IMR-90 (cell line): ENCODE data around the gene GABBR2. TPM values are rescaled to one million over a fixed set of nuclear protein-coding genes. Genes with fewer than 3 reads are reported as not detected.

Experiments
- ATAC-seq: fragments of 200-7000 bp; cut with Tn5 transposase; 2 replicates; pipeline ENCODE4 v1.9.1; 2020; ENCODE audit warnings: low read depth, mild to moderate bottlenecking, moderate library complexity
- BruUV-seq: library from RNA; stranded (reverse); fragments of 400-500 nt; replicated peaks from 2 replicates; lab custom pipeline; 2021; lab: Mats Ljungman, UMichigan
- CTCF ChIA-PET: fragments of 300-600 bp; formaldehyde crosslinking; extraction: SDS; loops from one replicate; lab custom pipeline; 2021; ENCODE audit warnings: antibody characterized with exemption; lab: Yijun Ruan, JAX
- POLR2A ChIA-PET: fragments of 300-600 bp; sonication (Branson Sonifier 250); formaldehyde crosslinking; loops from one replicate; lab custom pipeline; 2022; ENCODE audit warnings: antibody characterized with exemption; ENCODE audit not compliant: unreplicated experiment; lab: Charles Lee
- DNase-seq: peaks from one replicate; pipeline ENCODE4 v3.0.0; 2013
- H2AFZ ChIP-seq: replicated peaks from 2 replicates; pipeline ENCODE3; 2013; ENCODE audit warnings: low read length, mild to moderate bottlenecking; ENCODE audit not compliant: poor library complexity
- H2AK5ac ChIP-seq: 2 replicates; pipeline ENCODE4 v1.6.1; 2013; ENCODE audit warnings: low read depth, low read length, inconsistent platforms
- H2AK9ac ChIP-seq: replicated peaks from 2 replicates; pipeline ENCODE3; 2013; ENCODE audit warnings: mild to moderate bottlenecking, low read depth, low read length, moderate library complexity; ENCODE audit not compliant: poor library complexity
- H2BK120ac ChIP-seq: 2 replicates; pipeline ENCODE4 v1.6.1; 2013; ENCODE audit warnings: low read depth, low read length, inconsistent platforms
- H2BK15ac ChIP-seq: 3 replicates; pipeline ENCODE4 v1.6.1; 2013; ENCODE audit warnings: low read depth, low read length, inconsistent platforms
- H2BK20ac ChIP-seq: 2 replicates; pipeline ENCODE4 v1.6.1; 2013; ENCODE audit warnings: low read depth, mild to moderate bottlenecking, inconsistent platforms, low read length, moderate library complexity
- H2BK5ac ChIP-seq: 2 replicates; pipeline ENCODE4 v1.6.1; 2013; ENCODE audit warnings: mild to moderate bottlenecking, low read depth, low read length, inconsistent platforms; ENCODE audit not compliant: poor library complexity, severe bottlenecking
- H3K14ac ChIP-seq: replicated peaks from 2 replicates; pipeline ENCODE4 v1.6.1; 2013; ENCODE audit warnings: low read depth, low read length, inconsistent platforms
- H3K18ac ChIP-seq: 2 replicates; pipeline ENCODE4 v1.6.1; 2013; ENCODE audit warnings: low read depth, low read length, control low read depth
- H3K23ac ChIP-seq: 2 replicates; pipeline ENCODE4 v1.6.1; 2013; ENCODE audit warnings: low read depth, low read length, inconsistent platforms
- H3K27ac ChIP-seq: 2 replicates; pipeline ENCODE4 v1.5.1; 2013; ENCODE audit warnings: mild to moderate bottlenecking, control low read depth, low read length; ENCODE audit not compliant: insufficient read depth
- H3K27me3 ChIP-seq: 2 replicates; pipeline ENCODE4 v1.6.1; 2013; ENCODE audit warnings: low read length; ENCODE audit not compliant: control insufficient read depth, insufficient read depth
- H3K36me3 ChIP-seq: 2 replicates; pipeline ENCODE4 v1.6.1; 2013; ENCODE audit warnings: low read length, mixed read lengths; ENCODE audit not compliant: control insufficient read depth, insufficient read depth
- H3K4ac ChIP-seq: 2 replicates; pipeline ENCODE4 v1.6.1; 2013; ENCODE audit warnings: low read depth, low read length, inconsistent platforms
- H3K4me1 ChIP-seq: 2 replicates; pipeline ENCODE4 v1.6.1; 2013; ENCODE audit warnings: low read length, mixed read lengths; ENCODE audit not compliant: control insufficient read depth, insufficient read depth
- H3K4me2 ChIP-seq: 2 replicates; pipeline ENCODE4 v1.6.1; 2013; ENCODE audit warnings: low read depth, mild to moderate bottlenecking, control low read depth, low read length, moderate library complexity
- H3K4me3 ChIP-seq: 2 replicates; pipeline ENCODE4 v1.5.1; 2013; ENCODE audit warnings: low read depth, mild to moderate bottlenecking, control low read depth, low read length, moderate library complexity; ENCODE audit not compliant: insufficient read depth
- H3K56ac ChIP-seq: 2 replicates; pipeline ENCODE4 v1.6.1; 2013; ENCODE audit warnings: low read length, inconsistent platforms; ENCODE audit not compliant: insufficient read depth; ENCODE audit errors: extremely low read depth
- H3K79me1 ChIP-seq, 2 experiments: 2 replicates each; pipeline ENCODE4 v1.6.1; 2013; ENCODE audit warnings: low read length in 2 of 2, inconsistent platforms in 1 of 2, low read depth in 1 of 2
- H3K9ac ChIP-seq: 2 replicates; pipeline ENCODE4 v1.6.1; 2013; ENCODE audit warnings: low read depth, low read length, control low read depth
- H3K9me1 ChIP-seq: 2 replicates; pipeline ENCODE4 v1.6.1; 2013; ENCODE audit warnings: low read length, inconsistent platforms; ENCODE audit not compliant: insufficient read depth
- H3K9me3 ChIP-seq: 2 replicates; pipeline ENCODE4 v1.6.1; 2013; ENCODE audit warnings: low read length; ENCODE audit not compliant: control insufficient read depth, insufficient read depth
- H4K20me1 ChIP-seq: 2 replicates; pipeline ENCODE4 v1.6.1; 2013; ENCODE audit warnings: low read length, inconsistent platforms; ENCODE audit not compliant: insufficient read depth
- H4K5ac ChIP-seq: 2 replicates; pipeline ENCODE4 v1.6.1; 2013; ENCODE audit warnings: mild to moderate bottlenecking, low read depth, low read length, control low read depth
- H4K8ac ChIP-seq, 2 experiments: 2 replicates each; pipeline ENCODE4 v1.6.1; 2013; ENCODE audit warnings: low read depth in 2 of 2, low read length in 2 of 2, control low read depth in 1 of 2, inconsistent platforms in 1 of 2
- H4K91ac ChIP-seq: 2 replicates; pipeline ENCODE4 v1.6.1; 2013; ENCODE audit warnings: low read depth, low read length, inconsistent platforms; ENCODE audit not compliant: insufficient read depth
- CEBPB ChIP-seq: IDR thresholded peaks from 2 replicates; pipeline ENCODE4 v1.6.1; 2012; ENCODE audit warnings: low read depth, low read length, improper control_type of control experiment
- MAFK ChIP-seq: IDR thresholded peaks from 2 replicates; pipeline ENCODE4 v1.6.1; 2012; ENCODE audit warnings: low read depth, low read length, improper control_type of control experiment
- NFE2L2 ChIP-seq: fragments of 150-350 bp; IDR thresholded peaks from 2 replicates; pipeline ENCODE4 v1.6.1; 2016; ENCODE audit warnings: low read depth, mild to moderate bottlenecking, low read length
- RAD21 ChIP-seq: IDR thresholded peaks from 2 replicates; pipeline ENCODE4 v1.6.1; 2012; ENCODE audit warnings: low read length, improper control_type of control experiment
- SMC3 ChIP-seq: fragments of 150-350 bp; IDR thresholded peaks from 2 replicates; pipeline ENCODE4 v1.6.1; 2016; ENCODE audit warnings: low read depth, mild to moderate bottlenecking, antibody characterized with exemption, low read length, moderate library complexity
- WGBS, 2 experiments: methylation state at CpG; one replicate each; pipeline versions ENCODE4 v1.1.5 to v1.1.7; 2013; ENCODE audit warnings: missing lambda C conversion rate in 2 of 2; ENCODE audit not compliant: insufficient read length in 1 of 2; ENCODE audit errors: extremely low coverage in 2 of 2; 5-methylcytosine and 5-hydroxymethylcytosine counted together
- dilution Hi-C: fragments of 300-500 bp; cut with HindIII; formaldehyde crosslinking; loops from one replicate; pipeline ENCODE4 v1.14.3; 2018; ENCODE audit warnings: low sequenced_read_pairs; ENCODE audit not compliant: unreplicated experiment
- in situ Hi-C: fragments of 300-500 bp; cut with MboI; formaldehyde crosslinking; loops from 3 replicates; pipeline ENCODE4 v1.14.3; 2019; ENCODE audit warnings: low sequenced_read_pairs, inconsistent platforms, mixed read lengths
- intact Hi-C: fragments of 100-400 bp; cut with micrococcal nuclease; formaldehyde crosslinking; loops from 2 replicates; pipeline ENCODE4 v1.10.0; 2022
- polyA plus RNA-seq, 3 experiments: library from polyadenylated mRNA; depleted of rRNA; stranded (reverse); fragments of >200 nt; gene quantifications; 2 replicates each; pipeline ENCODE4 v1.2.3, GENCODE V29; 2012; ENCODE audit warnings: low replicate concordance in 1 of 3
- total RNA-seq: library from RNA; depleted of rRNA; stranded (reverse); fragments of >200 nt; gene quantifications from 2 replicates; pipeline ENCODE4 v1.2.3, GENCODE V29; 2012
- TF ChIP-seq, protein P1 (sequence below): fragments of 150-350 bp; IDR thresholded peaks from 2 replicates; pipeline ENCODE4 v1.6.1; 2017; ENCODE audit warnings: mild to moderate bottlenecking, antibody characterized with exemption, low read length, low read depth
- TF ChIP-seq, protein P2 (sequence below): conservative IDR thresholded peaks from 2 replicates; pipeline ENCODE4 v1.5.1; 2012; ENCODE audit warnings: mild to moderate bottlenecking, low read depth, low read length, improper control_type of control experiment

Gene GABBR2
- total and polyA plus RNA-seq, 2 of the 4 experiments (the other 2 are of a cell fraction), result 14.2 to 20.3 TPM

DNA sequence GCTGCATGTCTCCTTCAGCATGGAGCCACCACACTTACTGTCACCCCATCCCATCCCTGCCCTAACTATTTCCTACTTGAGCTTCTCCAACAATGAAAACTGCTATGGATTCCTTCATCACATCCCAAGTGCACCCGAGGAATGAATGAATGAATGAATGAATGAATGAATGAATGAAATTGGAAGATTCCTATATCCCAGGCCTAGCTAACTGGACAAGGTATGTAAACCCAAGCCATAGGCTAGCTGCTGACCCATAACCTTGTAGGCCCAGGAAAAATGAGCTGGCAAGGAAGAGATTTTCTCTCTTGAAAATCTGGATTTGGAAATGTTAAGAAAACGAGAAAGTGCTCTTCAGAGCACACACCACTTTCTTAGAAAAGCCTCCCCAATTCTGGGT is 97.4 kb downstream of the GABBR2 start:
- Histone ChIP-seq H3K27me3 (no peaks in the 10 kb centered on the region), H3K36me3 (no peaks in the 10 kb centered on the region), H3K23ac (peak overlapping the region; percentile 96; the same call in 1 of the 2 replicates), H2AK5ac (peak overlapping the region; percentile 100), H4K91ac (peak overlapping the region; percentile 99), H2AFZ (no peak overlapping the region), H3K4ac (peak overlapping the region; percentile 95), H4K20me1 (no peaks in the 10 kb centered on the region), H3K4me3 (no peak overlapping the region), H2BK15ac (peak overlapping the region; percentile 99; the same call in 2 of the 3 replicates), H3K79me1 (peaks cover 19 to 51% of the 10 kb centered on the region in 2 experiments; a peak in 3 of 4 replicates), H4K8ac (peak overlapping the region; percentile 96 to 99), H3K9me1 (peaks cover 28% of the 10 kb centered on the region), H2BK120ac (peak overlapping the region; percentile 100), H3K9ac (no peak overlapping the region; the same call in 1 of the 2 replicates), H3K4me1 (peaks cover 36% of the 10 kb centered on the region), H4K5ac (peak overlapping the region; percentile 98), H3K18ac (peak overlapping the region; percentile 96), H2BK20ac (peak overlapping the region; percentile 98), H3K4me2 (no peak overlapping the region), H3K56ac (no peak overlapping the region), H2AK9ac (peak overlapping the region; percentile 44), H2BK5ac (peak overlapping the region; percentile 100), H3K9me3 (no peaks in the 10 kb centered on the region), H3K14ac (peak overlapping the region; percentile 97), H3K27ac (peak overlapping the region; percentile 93)
- BruUV-seq, result no TSS peak
- ChIA-PET POLR2A (no interaction called here), CTCF (interaction anchor here (0.7 to 1.0 kb wide), 4 partner anchors 16 to 163 kb away, joined by 3 to 4 read pairs (median 4); no protein-coding TSS in a partner anchor)
- WGBS, 2 experiments, result no CpG with 5 or more reads among the region's 2 CpGs
- dilution Hi-C loops (no loop called here), in situ Hi-C loops (no loop called here), intact Hi-C loops (no loop called here)
- DNase-seq, result no peak
- no peak for ATAC-seq
- TF ChIP-seq RAD21, result no peak
- no peak for TF ChIP-seq CEBPB
- TF ChIP-seq, protein P1, sequence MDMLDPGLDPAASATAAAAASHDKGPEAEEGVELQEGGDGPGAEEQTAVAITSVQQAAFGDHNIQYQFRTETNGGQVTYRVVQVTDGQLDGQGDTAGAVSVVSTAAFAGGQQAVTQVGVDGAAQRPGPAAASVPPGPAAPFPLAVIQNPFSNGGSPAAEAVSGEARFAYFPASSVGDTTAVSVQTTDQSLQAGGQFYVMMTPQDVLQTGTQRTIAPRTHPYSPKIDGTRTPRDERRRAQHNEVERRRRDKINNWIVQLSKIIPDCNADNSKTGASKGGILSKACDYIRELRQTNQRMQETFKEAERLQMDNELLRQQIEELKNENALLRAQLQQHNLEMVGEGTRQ, result no peak
- TF ChIP-seq NFE2L2, result no peak
- no peak for TF ChIP-seq MAFK
- TF ChIP-seq, protein P2, sequence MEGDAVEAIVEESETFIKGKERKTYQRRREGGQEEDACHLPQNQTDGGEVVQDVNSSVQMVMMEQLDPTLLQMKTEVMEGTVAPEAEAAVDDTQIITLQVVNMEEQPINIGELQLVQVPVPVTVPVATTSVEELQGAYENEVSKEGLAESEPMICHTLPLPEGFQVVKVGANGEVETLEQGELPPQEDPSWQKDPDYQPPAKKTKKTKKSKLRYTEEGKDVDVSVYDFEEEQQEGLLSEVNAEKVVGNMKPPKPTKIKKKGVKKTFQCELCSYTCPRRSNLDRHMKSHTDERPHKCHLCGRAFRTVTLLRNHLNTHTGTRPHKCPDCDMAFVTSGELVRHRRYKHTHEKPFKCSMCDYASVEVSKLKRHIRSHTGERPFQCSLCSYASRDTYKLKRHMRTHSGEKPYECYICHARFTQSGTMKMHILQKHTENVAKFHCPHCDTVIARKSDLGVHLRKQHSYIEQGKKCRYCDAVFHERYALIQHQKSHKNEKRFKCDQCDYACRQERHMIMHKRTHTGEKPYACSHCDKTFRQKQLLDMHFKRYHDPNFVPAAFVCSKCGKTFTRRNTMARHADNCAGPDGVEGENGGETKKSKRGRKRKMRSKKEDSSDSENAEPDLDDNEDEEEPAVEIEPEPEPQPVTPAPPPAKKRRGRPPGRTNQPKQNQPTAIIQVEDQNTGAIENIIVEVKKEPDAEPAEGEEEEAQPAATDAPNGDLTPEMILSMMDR, result no peak
- TF ChIP-seq SMC3, result no peak
